HL-60 (cell line): Measurements from ENCODE around the gene CHST14.

Source experiments
- DNase-seq, 2 experiments: peaks; one replicate each; pipeline ENCODE4 v3.0.0-alpha.2; 2010 to 2020; ENCODE audit warnings: low read depth in 1 of 2, low spot score in 1 of 2
- H3K27ac ChIP-seq: fragments of 250-450 bp; sonication (Bioruptor Pico); replicated peaks from 2 replicates; pipeline ENCODE4 v1.5.1; 2020; ENCODE audit warnings: mild to moderate bottlenecking, moderate library complexity
- H3K27me3 ChIP-seq: fragments of 250-450 bp; sonication (Bioruptor Pico); 2 replicates; pipeline ENCODE4 v1.5.1; 2021; ENCODE audit warnings: mild to moderate bottlenecking, moderate library complexity; ENCODE audit not compliant: insufficient read depth, poor library complexity, severe bottlenecking
- H3K4me3 ChIP-seq: replicated peaks from 2 replicates; pipeline ENCODE4 v1.5.1; 2011; ENCODE audit warnings: mild to moderate bottlenecking, control low read depth, low read length; ENCODE audit not compliant: insufficient read depth
- GABPA ChIP-seq: IDR thresholded peaks from 2 replicates; pipeline ENCODE4 v1.6.1; 2012; ENCODE audit warnings: low read depth
- POLR2AphosphoS5 ChIP-seq: IDR thresholded peaks from 2 replicates; pipeline ENCODE4 v1.6.1; 2012; ENCODE audit warnings: low read depth
- SPI1 ChIP-seq: IDR thresholded peaks from 2 replicates; pipeline ENCODE4 v1.6.1; 2012; ENCODE audit warnings: low read depth, mild to moderate bottlenecking, borderline replicate concordance
- TF ChIP-seq, protein P1 (sequence below): IDR thresholded peaks from 2 replicates; pipeline ENCODE4 v1.6.1; 2012; ENCODE audit warnings: low read depth; ENCODE audit not compliant: insufficient replicate concordance
- TF ChIP-seq, protein P2 (sequence below): IDR thresholded peaks from one replicate; pipeline ENCODE4 v1.5.1; 2011; ENCODE audit warnings: low read length, control low read depth, inconsistent platforms; ENCODE audit not compliant: insufficient read depth

CHST14 gene

DNA sequence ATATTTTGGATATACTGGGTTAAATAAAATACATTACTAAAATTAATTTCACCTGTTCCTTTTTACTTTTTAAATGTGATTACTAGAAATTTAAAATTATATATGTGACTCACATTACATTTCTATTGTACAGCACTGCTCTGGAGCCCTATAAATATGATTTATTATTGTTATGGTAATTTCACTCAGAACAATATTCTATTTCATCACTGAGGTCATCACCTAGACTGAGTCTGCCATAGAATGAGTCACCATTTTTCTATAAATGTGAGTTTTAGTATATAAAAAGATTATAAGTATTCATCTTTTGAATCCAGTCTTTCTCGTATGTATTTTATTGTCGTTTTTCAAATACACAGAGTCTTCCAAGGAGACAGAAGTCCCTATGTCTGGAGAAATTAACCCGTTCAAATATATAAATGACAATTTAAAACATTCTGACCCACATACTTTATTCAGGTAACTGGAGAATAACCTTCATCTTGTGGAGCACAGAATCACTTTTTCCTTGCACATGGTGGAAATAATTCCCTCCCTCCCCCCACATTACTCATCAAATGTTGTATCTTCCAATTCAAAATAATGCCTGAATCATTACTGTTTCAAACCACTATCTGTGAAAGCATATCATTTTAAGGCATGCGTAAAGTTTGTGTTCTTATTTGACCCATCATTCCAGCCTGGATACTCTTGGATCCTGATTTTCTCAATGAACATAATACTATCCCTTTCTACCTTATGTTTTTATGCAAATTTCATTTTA is 30.0 kb downstream of the CHST14 start:
- H3K27me3 ChIP-seq, result peaks cover 2% of the 10 kb centered on the region
- no peak overlapping the region for H3K4me3 ChIP-seq
- no peak for DNase-seq
- no peak for TF ChIP-seq POLR2AphosphoS5
- TF ChIP-seq, protein P1, sequence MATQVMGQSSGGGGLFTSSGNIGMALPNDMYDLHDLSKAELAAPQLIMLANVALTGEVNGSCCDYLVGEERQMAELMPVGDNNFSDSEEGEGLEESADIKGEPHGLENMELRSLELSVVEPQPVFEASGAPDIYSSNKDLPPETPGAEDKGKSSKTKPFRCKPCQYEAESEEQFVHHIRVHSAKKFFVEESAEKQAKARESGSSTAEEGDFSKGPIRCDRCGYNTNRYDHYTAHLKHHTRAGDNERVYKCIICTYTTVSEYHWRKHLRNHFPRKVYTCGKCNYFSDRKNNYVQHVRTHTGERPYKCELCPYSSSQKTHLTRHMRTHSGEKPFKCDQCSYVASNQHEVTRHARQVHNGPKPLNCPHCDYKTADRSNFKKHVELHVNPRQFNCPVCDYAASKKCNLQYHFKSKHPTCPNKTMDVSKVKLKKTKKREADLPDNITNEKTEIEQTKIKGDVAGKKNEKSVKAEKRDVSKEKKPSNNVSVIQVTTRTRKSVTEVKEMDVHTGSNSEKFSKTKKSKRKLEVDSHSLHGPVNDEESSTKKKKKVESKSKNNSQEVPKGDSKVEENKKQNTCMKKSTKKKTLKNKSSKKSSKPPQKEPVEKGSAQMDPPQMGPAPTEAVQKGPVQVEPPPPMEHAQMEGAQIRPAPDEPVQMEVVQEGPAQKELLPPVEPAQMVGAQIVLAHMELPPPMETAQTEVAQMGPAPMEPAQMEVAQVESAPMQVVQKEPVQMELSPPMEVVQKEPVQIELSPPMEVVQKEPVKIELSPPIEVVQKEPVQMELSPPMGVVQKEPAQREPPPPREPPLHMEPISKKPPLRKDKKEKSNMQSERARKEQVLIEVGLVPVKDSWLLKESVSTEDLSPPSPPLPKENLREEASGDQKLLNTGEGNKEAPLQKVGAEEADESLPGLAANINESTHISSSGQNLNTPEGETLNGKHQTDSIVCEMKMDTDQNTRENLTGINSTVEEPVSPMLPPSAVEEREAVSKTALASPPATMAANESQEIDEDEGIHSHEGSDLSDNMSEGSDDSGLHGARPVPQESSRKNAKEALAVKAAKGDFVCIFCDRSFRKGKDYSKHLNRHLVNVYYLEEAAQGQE, result no peak
- H3K27ac ChIP-seq, result no peak overlapping the region

DNA sequence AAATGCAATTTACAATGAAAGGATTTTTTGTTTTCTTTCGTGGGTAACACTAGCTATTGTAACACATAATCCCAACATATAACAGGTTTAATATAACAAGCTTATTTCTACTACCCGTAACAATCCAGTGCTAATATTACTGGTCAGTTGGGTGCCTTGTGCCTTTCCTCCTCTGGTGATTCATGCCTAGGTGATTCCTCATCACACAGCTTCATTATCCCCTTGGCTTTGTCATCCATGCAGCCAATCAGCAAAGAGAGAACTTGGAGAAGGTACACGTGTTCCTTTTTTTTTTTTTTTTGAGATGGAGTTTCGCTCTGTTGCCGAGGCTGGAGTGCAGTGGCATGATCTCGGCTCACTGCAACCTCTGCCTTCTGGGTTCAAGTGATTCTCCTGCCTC is 30.7 kb downstream of the CHST14 start:
- H3K27me3 ChIP-seq, result peaks cover 2% of the 10 kb centered on the region
- TF ChIP-seq POLR2AphosphoS5, result no peak
- no peak for TF ChIP-seq SPI1
- TF ChIP-seq, protein P2, sequence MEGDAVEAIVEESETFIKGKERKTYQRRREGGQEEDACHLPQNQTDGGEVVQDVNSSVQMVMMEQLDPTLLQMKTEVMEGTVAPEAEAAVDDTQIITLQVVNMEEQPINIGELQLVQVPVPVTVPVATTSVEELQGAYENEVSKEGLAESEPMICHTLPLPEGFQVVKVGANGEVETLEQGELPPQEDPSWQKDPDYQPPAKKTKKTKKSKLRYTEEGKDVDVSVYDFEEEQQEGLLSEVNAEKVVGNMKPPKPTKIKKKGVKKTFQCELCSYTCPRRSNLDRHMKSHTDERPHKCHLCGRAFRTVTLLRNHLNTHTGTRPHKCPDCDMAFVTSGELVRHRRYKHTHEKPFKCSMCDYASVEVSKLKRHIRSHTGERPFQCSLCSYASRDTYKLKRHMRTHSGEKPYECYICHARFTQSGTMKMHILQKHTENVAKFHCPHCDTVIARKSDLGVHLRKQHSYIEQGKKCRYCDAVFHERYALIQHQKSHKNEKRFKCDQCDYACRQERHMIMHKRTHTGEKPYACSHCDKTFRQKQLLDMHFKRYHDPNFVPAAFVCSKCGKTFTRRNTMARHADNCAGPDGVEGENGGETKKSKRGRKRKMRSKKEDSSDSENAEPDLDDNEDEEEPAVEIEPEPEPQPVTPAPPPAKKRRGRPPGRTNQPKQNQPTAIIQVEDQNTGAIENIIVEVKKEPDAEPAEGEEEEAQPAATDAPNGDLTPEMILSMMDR, result no peak
- TF ChIP-seq GABPA, result no peak
- TF ChIP-seq, protein P1, result no peak
- DNase-seq, result no peak
- no peak overlapping the region for H3K27ac ChIP-seq
- H3K4me3 ChIP-seq, result no peak overlapping the region

DNA sequence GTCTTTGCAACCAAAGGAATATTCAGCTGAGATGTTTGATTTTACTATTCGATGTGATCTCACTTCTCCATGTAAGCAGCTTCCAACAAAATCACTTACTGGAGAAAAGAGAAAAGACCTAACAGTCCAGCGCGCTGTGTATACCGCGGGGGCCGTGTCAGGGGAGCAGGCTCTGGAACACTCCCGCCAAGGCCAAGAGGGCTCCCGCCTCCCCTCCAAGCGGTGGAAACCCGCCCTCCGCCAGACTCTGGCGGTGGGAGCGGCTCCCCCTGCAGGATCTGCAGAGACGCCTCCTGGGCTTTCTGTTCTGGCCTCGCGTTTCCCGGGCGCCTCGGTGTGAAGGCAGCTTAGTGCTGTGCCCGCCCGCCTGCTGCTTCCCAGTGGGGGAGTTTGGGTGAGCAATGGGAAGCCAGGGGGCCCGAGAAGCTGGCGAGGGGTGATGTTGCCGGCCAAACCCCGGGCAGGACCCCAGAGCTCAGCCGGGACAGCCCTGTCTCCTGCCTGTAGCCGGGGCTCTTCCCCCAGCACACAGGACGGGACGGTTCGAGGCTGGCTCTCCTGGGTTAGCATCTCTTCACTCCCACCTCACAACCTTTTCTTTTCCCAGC is 36.3 kb downstream of the CHST14 start:
- TF ChIP-seq, protein P2, result peak; percentile 48
- TF ChIP-seq SPI1, result no peak
- DNase-seq, result peak in 1 of 2 experiments; percentile 64

DNA sequence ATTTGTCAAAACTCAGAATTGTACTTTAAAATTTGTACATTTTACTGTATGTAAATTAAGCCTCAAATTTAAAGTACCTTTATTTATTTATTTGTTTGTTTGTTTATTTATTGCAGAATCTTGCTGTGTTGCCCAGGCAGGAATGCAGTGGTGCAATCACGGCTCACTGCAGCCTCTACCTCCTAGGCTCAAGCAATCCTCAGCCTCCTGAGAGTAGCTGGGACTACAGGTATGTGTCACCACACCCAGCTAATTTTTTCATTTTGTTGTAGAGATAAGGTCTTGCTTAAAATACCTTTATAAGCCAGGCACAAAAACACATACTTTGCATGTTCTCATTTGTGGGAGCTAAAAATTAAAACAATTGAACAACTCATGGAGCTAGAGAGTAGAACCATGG is 37.4 kb downstream of the CHST14 start:
- DNase-seq, result no peak
- TF ChIP-seq GABPA (no peak), SPI1 (no peak), POLR2AphosphoS5 (no peak)
- TF ChIP-seq, protein P2, result no peak
- TF ChIP-seq, protein P1, result no peak
- no peak overlapping the region for H3K4me3 ChIP-seq
- H3K27me3 ChIP-seq, result peaks cover 20% of the 10 kb centered on the region
- no peak overlapping the region for H3K27ac ChIP-seq

More for the DNA sequence above, 36.3 kb downstream of the CHST14 start:
- Histone ChIP-seq H3K4me3 (no peak overlapping the region), H3K27me3 (peaks cover 16% of the 10 kb centered on the region), H3K27ac (no peak overlapping the region)
